HuH-7 (cell line): ENCODE data around the gene RYR2.

Experiments
- DNase-seq: peaks from one replicate; pipeline ENCODE4 v3.0.0; 2011; ENCODE audit warnings: low spot score

Gene RYR2

DNA sequence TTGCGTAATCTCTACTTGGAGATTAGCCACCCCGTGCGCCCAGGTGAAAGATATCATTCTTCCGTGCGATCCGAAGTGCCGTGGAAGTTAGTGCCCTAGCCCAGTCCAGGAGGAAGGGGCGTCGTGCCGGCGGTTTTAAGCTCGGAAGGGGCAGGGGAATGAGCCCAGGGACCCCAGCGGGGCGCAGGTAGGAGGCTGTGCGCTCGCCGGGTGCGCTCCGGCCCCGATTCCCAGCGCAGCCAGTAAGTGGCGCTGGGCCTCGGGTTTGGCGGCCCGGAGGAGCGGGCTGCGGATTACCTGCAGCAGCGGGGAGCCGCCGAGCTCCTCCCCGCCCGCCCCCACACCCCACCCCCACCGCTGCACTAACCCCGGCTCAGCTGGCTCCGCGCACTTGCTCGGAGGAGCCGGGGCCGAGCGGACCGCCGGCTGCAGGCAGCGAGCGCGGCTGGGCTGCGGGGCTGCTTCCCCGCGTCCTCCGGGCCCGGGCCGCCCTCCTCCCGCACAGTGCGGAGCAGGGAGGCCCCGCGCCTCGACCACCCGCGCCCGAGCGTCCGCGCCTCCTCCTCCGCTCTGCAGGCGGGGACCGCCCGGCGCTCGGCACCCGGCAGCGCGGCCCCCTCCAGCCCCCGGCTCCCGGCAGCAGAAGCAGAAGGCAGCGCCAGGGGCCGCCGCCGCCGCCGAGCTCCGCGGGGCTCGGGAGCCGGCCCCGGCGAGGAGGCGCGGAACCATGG lies at the start of gene RYR2:
Gene RYR2, plus strand, starts transcription at position 390 of the 731 bp plus-strand sequence. Its CDS starts 338 bp downstream, at position 728.
- DNase-seq: no peak

- DNase-seq: no peak
Measured at GRCh38 chr1:236992449-236992848, 49.5 kb upstream of the RYR2 start.

DNA sequence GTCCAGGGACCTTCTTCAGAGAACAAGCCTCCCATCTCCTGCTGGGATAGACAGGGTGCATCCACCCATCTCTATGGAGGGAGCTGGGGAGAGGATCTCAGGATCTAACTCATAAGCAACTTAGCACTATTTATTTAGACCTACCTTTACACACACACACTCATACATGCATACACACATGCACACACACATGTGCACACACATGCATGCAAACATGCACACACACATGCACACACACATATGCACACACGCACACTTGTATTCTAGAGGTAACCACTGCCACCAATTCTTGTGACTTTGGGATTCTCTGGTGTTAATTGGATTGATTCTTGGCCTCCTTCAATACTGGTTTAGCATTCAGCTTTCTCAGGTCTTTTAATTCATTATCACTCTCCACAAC lies 47.5 kb upstream of the RYR2 start:
- DNase-seq: no peak

DNA sequence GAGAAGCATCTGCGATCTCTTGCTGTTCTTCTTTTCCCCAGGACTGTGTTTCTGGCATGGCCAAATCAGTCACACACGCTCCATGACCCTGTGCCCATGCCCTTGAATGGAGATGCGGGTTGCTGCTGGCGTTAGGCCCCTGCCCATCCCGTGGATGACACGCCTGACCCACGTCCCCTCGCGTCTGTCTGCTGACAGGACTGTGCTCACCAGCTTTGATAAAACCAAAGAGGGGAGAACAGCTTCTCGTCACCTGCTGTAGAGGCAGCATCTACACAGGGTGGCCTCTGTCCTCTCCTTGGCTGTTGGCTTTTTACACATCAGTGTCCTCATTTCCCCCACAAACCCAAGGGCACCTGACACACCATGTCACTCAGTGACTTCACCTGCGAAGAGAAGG lies 44.6 kb upstream of the RYR2 start:
- no peak for DNase-seq

DNA sequence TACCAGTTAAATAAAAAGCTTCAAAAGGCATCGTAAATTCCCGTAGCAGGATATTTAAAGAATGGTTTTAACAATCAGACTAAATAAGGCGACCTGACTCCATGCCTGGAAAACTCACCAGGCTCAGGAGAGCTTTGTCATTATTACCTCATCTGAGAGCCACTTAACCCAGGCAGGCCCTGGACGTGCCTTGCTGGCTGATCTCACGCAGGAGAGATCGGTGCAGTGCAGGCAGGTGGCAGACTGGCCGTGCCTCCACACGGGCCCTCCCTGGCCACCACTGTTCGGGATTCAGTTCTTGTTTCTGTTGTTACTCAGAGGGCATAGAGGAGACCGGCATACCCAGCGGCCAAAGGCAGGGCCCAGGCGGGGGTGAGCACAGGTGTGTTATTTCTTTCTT lies 44.1 kb upstream of the RYR2 start:
- DNase-seq: no peak

GRCh38 chr1:236998546-236998945 lies 43.4 kb upstream of the RYR2 start:
- no peak for DNase-seq

DNA sequence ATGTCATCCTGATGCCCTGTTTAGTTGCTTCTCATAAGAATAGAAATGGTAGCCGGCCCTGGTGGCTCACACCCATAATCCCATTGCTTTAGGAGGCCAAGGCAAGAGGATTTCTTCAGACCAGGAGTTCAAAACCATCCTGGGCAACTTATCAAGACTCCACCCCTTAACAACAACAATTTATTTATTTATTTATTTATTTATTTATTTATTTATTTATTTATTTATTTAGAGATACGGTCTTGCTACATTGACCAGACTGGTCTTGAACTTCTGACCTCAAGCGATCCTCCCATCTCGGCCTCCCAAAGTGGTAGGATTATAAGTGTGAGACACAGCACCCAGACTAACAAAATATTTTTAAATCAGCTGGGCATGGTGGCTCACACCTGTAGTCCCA lies 41.8 kb upstream of the RYR2 start:
- no peak for DNase-seq

DNA sequence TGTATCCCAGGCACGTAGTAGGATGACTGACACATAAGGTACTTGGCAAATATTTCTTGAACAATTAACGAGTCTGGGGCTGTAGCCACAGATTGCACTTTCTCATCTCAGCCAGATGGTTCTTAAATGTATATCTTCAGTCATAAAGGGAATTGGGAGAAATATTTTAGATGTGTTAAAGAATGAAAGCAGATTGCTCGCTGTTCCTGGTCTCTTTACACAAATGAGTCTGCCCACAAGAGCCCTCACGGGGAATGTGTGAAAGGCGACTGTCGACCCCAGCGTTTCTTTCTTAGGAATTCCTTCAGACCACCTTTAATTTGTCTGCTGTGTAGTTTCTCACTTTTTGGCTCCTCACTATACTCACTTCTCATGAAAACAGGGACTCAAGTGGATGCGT lies 38.5 kb upstream of the RYR2 start:
- no peak for DNase-seq

DNA sequence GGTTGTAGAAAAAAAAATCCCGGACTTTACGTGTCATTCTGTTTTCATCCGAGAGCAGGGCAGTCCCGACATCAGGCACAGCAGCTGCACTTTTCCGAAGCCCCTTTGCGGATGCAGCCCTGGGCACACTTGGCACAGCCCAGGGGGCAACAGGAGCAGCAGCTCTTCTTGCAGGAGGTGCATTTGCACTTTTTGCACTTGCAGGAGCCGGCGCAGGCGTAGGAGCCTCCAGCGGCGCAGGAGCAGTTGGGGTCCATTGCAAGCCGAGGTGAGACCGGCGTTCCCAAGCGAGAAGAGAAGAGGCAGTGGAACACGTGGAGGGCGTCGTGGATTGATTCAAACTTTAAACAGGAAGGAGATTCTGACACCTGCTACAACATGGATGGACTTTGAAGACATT lies 37.9 kb upstream of the RYR2 start, which contains the start of gene MT1HL1:
Gene MT1HL1, minus strand, starts transcription at position 326 of the 400 bp plus-strand sequence. Its CDS starts 69 bp downstream, at position 257.
- no peak for DNase-seq

DNA sequence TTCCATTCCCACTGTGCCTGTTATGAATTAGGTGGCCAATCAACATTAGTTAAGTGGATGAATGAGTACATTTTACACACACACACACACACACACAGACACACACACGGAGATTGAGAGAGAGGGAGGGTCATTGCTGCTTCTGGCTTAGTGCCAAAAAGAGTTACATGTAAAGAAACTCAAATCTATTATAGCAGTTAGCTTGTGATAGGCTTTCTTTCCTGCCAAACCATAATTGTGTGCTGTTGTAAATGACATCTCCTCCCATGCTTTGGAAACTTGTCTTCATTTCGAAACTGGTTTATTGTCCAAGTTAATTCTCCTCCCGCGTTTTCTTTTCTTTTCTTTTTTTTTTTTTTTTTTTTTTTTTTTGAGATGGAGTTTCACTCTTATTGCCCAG lies 36.3 kb upstream of the RYR2 start:
- no peak for DNase-seq

- DNase-seq: no peak
Measured at GRCh38 chr1:237007147-237007881, 34.7 kb upstream of the RYR2 start.

- DNase-seq: no peak
Measured at GRCh38 chr1:237009611-237010010, 32.4 kb upstream of the RYR2 start.

DNA sequence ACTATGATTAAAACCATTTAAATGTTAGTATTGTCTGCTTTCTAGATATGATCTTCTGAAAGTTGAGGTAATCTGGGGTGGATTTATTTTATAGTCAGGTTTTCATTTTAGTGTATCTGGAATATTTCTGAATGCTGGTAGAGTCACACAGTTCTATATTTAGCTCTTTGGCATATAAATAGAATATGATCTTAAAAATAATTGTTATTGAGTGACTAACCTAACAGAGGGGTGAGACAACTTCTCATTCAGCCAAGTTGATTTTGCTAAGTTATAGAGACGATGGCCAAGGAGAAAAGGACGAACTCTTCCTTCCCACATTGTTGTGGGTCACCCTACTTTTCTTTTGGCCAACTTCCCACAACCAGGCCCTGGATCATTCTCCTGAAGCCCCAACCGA lies 30.6 kb upstream of the RYR2 start:
- no peak for DNase-seq

DNA sequence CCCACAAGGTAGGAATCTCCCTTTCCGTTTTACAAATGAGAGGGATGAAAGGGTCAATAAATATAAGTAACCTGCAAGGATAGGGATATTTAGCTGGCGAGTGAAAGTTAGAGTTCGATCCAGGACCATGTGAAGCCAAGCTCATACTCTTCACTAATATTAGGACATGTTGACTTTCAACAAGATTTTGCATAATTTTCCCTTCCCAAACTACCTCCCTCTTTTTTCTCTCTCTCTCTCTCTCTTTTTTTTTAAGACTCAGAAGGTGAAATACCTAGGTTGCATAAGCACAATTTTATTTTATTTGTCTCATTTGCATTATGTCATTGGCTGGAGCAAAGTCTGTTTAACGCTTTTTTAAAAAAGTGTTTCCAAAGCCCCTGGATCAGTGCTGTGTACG lies 29.6 kb upstream of the RYR2 start:
- DNase-seq: no peak

GRCh38 chr1:237012788-237013383 lies 29.1 kb upstream of the RYR2 start:
- DNase-seq: no peak

DNA sequence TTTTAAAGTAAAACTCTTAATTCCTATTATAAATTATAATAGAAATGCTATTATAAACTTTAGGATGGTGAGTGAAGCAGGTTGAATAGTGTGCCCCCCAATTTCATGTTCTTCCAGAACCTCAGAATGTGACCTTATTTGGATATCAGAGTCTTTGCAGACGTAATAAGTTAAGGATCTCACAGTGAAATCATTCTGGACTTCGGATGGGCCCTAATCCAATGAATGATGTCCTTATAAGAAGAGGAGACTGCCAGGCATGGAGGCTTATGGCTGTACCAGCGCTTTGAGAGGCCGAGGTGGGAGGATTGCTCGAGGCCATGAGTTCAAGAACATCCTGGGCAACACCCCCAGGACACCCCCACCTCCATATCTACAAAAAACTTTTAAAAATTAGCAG lies 28.4 kb upstream of the RYR2 start:
- DNase-seq: no peak

DNA sequence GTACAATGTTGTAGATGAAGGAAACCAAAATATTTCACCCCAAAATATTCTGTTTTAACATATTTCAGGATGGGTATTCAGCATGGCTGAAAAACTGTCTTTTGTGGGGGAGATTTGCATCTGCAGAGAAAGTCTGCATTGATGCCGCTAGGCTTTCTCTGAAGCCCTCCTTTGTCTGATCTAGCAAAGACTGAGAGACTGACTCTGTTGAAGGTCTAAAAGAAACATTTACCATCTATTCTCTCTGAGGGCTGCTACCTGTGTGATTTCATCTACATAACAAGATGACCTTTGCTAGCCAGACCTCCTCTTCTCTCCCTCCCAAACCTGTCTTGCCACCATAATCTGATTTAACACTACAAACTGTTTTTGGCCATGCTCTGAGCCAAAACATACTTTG lies 25.4 kb upstream of the RYR2 start:
- no peak for DNase-seq

DNA sequence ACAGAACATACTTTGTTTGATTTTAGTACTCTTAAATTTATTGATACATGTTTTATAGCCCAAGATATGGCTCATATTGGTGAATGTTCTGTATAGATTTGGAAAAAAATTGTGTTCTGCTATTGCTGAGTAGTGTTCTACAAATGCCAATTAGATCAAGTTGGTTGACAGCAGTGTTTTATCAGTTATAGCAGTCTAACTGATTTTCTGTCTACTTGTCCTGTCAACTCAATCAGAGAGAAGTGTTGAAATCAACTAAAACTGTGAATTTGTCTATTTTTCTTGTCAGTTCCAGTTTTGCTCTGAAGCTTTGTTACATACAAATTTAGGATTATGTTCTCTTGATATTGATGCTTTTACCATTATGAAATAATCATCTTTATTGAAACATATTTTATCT lies 23.1 kb upstream of the RYR2 start:
- no peak for DNase-seq

DNA sequence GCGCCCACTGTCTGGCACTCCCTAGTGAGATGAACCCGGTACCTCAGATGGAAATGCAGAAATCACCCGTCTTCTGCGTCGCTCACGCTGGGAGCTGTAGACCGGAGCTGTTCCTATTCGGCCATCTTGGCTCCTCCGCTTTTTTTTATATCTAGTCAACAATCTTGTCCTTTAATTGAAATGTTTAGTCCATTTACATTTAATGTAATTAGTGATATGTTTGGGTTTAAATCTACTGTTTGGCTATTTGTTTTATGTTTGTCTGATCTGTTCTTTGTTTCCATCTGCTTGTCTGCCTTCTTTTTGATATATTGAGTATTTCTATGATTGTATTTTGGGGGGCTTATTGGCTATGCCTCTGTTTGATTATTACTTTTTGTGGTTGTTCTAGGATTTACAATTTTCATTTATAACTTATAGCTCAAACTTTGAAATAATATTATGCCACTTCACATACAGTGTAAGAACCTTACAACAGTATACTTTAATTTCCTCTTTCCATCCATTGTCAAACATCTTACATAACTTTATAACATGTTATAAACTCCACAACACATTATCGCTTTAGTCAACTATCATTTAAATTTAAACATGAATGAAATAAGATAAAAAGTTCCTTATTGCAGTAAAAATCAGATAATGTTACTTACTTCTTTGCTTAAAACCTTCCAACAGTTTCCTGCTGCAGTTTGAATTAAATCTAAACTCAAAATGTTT lies 16.5 kb upstream of the RYR2 start:
- no peak for DNase-seq

DNA sequence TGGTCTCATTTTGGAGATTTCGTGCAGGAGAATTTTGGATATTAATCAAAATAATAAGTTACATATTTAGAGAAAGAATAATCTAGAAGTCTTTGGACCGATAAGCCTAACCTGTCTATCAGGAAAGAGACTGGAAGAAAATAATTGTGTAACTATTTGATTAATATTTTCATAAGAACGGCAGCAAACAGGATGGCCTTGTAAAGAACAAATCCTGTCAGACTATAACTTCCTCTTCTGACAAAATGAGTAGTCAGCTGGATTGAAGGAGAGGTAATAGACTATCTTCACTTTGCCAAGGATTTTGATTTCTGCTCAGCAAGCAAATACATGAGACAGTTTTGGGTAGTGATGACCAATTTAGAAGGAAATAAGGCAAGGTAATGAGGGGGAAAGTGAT lies 12.7 kb upstream of the RYR2 start:
- no peak for DNase-seq

- no peak for DNase-seq
Measured at GRCh38 chr1:237029850-237030535, 12.0 kb upstream of the RYR2 start.

GRCh38 chr1:237031480-237031879 lies 10.5 kb upstream of the RYR2 start:
- no peak for DNase-seq
